PC-3 (cell line): ENCODE results near the gene DRD3. TPM values are rescaled to one million over a fixed set of nuclear protein-coding genes. Genes with fewer than 3 reads are reported as not detected.

ENCODE experiments used
- ATAC-seq: fragments of 200-7000 bp; cut with Tn5 transposase; 2 replicates; pipeline ENCODE4 v1.9.1; 2020; ENCODE audit warnings: mild to moderate bottlenecking, moderate library complexity
- BruUV-seq: library from RNA; stranded (reverse); fragments of 400-500 nt; replicated peaks from 2 replicates; lab custom pipeline; 2021; lab: Mats Ljungman, UMichigan
- CTCF ChIA-PET: fragments of 300-600 bp; sonication (Branson Sonifier 250); formaldehyde crosslinking; loops from one replicate; lab custom pipeline; 2022; ENCODE audit warnings: antibody characterized with exemption; lab: Charles Lee
- POLR2A ChIA-PET: fragments of 300-600 bp; sonication (Branson Sonifier 250); formaldehyde crosslinking; loops from one replicate; lab custom pipeline; 2022; ENCODE audit warnings: antibody characterized with exemption; ENCODE audit not compliant: unreplicated experiment; lab: Charles Lee
- DNase-seq: peaks from one replicate; pipeline ENCODE4 v3.0.0-alpha.2; 2015
- H2AFZ ChIP-seq: fragments of 300-600 bp; sonication (generic); 2 replicates; pipeline ENCODE4 v1.6.0; 2016; ENCODE audit warnings: antibody characterized with exemption, low read length
- H3F3A ChIP-seq: fragments of 300-600 bp; sonication (generic); one replicate; pipeline ENCODE4 v1.6.0; 2017; ENCODE audit warnings: antibody characterized with exemption, low read length, control low read depth, mild to moderate bottlenecking; ENCODE audit not compliant: unreplicated experiment
- H3K27ac ChIP-seq: fragments of 300-600 bp; sonication (generic); 2 replicates; pipeline ENCODE4 v1.5.1; 2016; ENCODE audit warnings: mild to moderate bottlenecking, low read length
- H3K27me3 ChIP-seq: fragments of 300-600 bp; sonication (generic); 2 replicates; pipeline ENCODE4 v1.6.1; 2016; ENCODE audit warnings: low read length, mixed read lengths
- H3K36me3 ChIP-seq: fragments of 300-600 bp; sonication (generic); 2 replicates; pipeline ENCODE4 v1.6.1; 2016; ENCODE audit warnings: low read depth, mixed run types, low read length, mixed read lengths
- H3K4me1 ChIP-seq: fragments of 300-600 bp; sonication (generic); 2 replicates; pipeline ENCODE4 v1.5.1; 2016; ENCODE audit warnings: low read length; ENCODE audit not compliant: insufficient read depth
- H3K4me2 ChIP-seq: fragments of 300-600 bp; sonication (generic); 2 replicates; pipeline ENCODE4 v1.6.0; 2016; ENCODE audit warnings: low read length
- H3K4me3 ChIP-seq: fragments of 300-600 bp; sonication (generic); 2 replicates; pipeline ENCODE4 v1.5.1; 2016; ENCODE audit warnings: mild to moderate bottlenecking, low read length, mixed read lengths
- H3K79me2 ChIP-seq: fragments of 300-600 bp; sonication (generic); 2 replicates; pipeline ENCODE4 v1.6.1; 2017; ENCODE audit warnings: low read length, mixed read lengths
- H3K9ac ChIP-seq: fragments of 300-600 bp; sonication (generic); 2 replicates; pipeline ENCODE4 v1.6.0; 2016; ENCODE audit warnings: mild to moderate bottlenecking, low read length
- H3K9me2 ChIP-seq: fragments of 300-600 bp; sonication (generic); replicated peaks from 2 replicates; pipeline ENCODE4 v1.6.1; 2016; ENCODE audit warnings: mixed run types, low read length, mixed read lengths
- H3K9me3 ChIP-seq: fragments of 300-600 bp; sonication (generic); 2 replicates; pipeline ENCODE4 v1.6.1; 2016; ENCODE audit warnings: low read length, mixed read lengths
- H4K20me1 ChIP-seq: fragments of 300-600 bp; sonication (generic); 2 replicates; pipeline ENCODE4 v1.6.1; 2016; ENCODE audit warnings: low read length, mixed read lengths
- EZH2 ChIP-seq: fragments of 300-600 bp; sonication (generic); IDR thresholded peaks from one replicate; pipeline ENCODE4 v1.6.1; 2017; ENCODE audit warnings: antibody characterized with exemption, mild to moderate bottlenecking, low read length; ENCODE audit not compliant: unreplicated experiment
- EZH2phosphoT487 ChIP-seq: fragments of 300-600 bp; sonication (generic); IDR thresholded peaks from 2 replicates; pipeline ENCODE4 v1.6.1; 2018; ENCODE audit warnings: mild to moderate bottlenecking, antibody characterized with exemption, low read length, borderline replicate concordance
- intact Hi-C: fragments of 100-400 bp; cut with micrococcal nuclease; formaldehyde crosslinking; loops from 2 replicates; pipeline ENCODE4 v1.9.0; 2023
- total RNA-seq: library from RNA; depleted of rRNA; stranded (reverse); fragments of >200 nt; gene quantifications from 2 replicates; pipeline ENCODE4 v1.2.3, GENCODE V29; 2014
- TF ChIP-seq, protein P1 (sequence below): fragments of 300-600 bp; sonication (generic); conservative IDR thresholded peaks from 2 replicates; pipeline ENCODE4 v1.5.1; 2017; ENCODE audit warnings: antibody characterized with exemption, low read depth, mild to moderate bottlenecking, low read length

DRD3 gene
- total RNA-seq, 1 experiment from 2014 or later, result not detected

DNA sequence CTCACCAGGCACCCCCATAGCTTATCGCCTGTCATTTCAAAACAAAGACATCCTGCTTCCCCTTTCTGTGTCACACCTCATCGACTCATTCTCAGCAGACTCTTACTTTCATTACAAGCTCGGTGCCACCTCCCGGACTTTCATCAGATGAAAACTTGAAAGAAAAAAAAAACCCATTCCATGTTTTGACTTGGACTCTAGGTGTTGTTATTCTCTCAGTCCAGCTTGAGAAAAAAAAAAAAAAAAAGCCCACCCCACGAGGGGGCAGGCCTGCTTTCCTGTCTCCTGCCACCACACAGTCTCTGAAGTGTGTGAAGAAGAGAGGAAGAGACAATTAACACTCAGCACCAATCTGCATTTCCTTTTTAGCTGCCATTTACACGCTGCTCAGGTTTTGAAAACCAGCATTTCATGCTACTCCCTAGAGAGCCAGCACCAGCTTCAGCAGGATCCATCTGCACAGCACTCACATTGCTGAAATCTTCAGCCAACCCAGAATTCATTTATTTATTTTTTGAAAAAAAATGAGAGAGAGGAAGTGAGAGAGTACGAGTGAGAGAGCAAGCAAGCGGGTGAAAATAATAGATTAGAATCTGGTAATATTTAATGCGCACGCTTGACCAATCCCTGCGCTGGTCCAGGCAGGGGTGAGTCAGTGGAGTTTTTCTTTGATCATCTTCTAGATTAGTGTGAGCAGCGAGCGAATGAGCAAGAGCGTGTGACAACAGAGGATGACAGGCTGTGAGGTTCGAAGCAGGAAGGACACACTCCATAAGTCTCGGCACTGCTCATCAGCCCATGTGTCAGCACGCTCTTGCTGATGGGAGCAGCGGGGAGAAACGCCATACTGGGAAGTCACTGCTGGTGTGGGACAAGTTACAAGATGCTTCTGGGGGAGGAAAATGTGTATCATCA is 35.0 kb upstream of the DRD3 start:
- POLR2A ChIA-PET, result no interaction called here
- TF ChIP-seq EZH2, result no peak
- TF ChIP-seq EZH2phosphoT487, result no peak
- TF ChIP-seq, protein P1, sequence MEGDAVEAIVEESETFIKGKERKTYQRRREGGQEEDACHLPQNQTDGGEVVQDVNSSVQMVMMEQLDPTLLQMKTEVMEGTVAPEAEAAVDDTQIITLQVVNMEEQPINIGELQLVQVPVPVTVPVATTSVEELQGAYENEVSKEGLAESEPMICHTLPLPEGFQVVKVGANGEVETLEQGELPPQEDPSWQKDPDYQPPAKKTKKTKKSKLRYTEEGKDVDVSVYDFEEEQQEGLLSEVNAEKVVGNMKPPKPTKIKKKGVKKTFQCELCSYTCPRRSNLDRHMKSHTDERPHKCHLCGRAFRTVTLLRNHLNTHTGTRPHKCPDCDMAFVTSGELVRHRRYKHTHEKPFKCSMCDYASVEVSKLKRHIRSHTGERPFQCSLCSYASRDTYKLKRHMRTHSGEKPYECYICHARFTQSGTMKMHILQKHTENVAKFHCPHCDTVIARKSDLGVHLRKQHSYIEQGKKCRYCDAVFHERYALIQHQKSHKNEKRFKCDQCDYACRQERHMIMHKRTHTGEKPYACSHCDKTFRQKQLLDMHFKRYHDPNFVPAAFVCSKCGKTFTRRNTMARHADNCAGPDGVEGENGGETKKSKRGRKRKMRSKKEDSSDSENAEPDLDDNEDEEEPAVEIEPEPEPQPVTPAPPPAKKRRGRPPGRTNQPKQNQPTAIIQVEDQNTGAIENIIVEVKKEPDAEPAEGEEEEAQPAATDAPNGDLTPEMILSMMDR, result no peak
- intact Hi-C loops, result no loop called here
- Histone ChIP-seq H2AFZ (no peak overlapping the region), H4K20me1 (no peaks in the 10 kb centered on the region), H3K9me3 (no peaks in the 10 kb centered on the region), H3K9me2 (no peaks in the 10 kb centered on the region), H3K27ac (no peak overlapping the region), H3F3A (no peaks in the 10 kb centered on the region), H3K4me1 (no peaks in the 10 kb centered on the region), H3K4me3 (no peak overlapping the region), H3K36me3 (no peaks in the 10 kb centered on the region), H3K4me2 (no peak overlapping the region), H3K9ac (no peak overlapping the region), H3K79me2 (no peaks in the 10 kb centered on the region), H3K27me3 (peaks cover 23% of the 10 kb centered on the region)
- ATAC-seq (no peak), DNase-seq (no peak)
- CTCF ChIA-PET, result interaction anchor here (0.6 kb wide), 1 partner anchor 1450 kb away, joined by 4 read pairs; no protein-coding TSS in a partner anchor
- BruUV-seq, result no TSS peak

DNA sequence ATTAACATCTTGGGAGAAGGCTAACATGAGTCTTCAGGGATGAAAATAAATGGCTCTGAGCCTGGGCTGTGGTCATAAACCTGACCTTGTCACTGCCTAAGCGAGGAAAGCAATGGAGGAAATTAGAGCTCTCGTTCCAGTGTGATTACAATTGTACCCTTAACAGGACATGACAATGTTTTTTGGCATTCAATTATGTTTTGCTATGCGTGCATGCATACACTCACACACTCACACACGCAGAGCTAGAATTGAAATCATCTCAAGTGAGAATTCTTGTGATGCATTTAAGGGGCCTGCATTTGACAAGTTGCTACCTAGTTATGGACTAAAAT is 34.4 kb upstream of the DRD3 start:
- ChIA-PET POLR2A (no interaction called here), CTCF (interaction anchor here (0.6 kb wide), 1 partner anchor 1451 kb away, joined by 4 read pairs; no protein-coding TSS in a partner anchor)
- H3K27me3 ChIP-seq, result peaks cover 21% of the 10 kb centered on the region
- H3K27ac ChIP-seq, result no peak overlapping the region
- ATAC-seq (no peak), DNase-seq (no peak)
- H3K9ac ChIP-seq, result no peak overlapping the region
- TF ChIP-seq, protein P1, result no peak
- no peak for TF ChIP-seq EZH2phosphoT487
- TF ChIP-seq EZH2, result no peak
- no peak overlapping the region for H3K4me3 ChIP-seq
- intact Hi-C loops, result no loop called here
- H4K20me1 ChIP-seq, result no peaks in the 10 kb centered on the region
- no peaks in the 10 kb centered on the region for H3K9me3 ChIP-seq
- no TSS peak for BruUV-seq
- no peaks in the 10 kb centered on the region for H3K79me2 ChIP-seq
- no peak overlapping the region for H2AFZ ChIP-seq
- H3K36me3 ChIP-seq, result no peaks in the 10 kb centered on the region
- no peak overlapping the region for H3K4me2 ChIP-seq
- H3K4me1 ChIP-seq, result no peaks in the 10 kb centered on the region
- H3F3A ChIP-seq, result no peaks in the 10 kb centered on the region
- no peaks in the 10 kb centered on the region for H3K9me2 ChIP-seq

DNA sequence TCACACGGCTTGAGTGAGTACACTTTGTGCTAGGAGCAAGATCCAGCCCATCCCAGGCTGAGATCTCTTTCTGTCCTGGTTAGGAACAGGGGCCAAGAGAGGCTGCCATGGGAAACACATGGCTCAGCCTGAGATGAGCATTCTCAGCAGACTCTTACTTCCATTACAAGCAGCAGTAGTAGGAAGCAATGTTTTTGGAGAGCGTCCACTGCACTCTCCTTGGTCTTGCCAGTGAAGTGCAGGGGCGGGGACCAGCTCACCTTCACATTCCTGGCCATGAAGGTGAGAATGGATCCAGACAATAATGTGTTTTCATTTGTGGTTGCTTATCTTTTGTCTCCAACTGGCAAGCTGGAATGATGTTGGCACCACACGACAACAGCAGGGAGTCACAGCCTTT is 33.8 kb upstream of the DRD3 start:
- Histone ChIP-seq H3K9me2 (no peaks in the 10 kb centered on the region), H4K20me1 (no peaks in the 10 kb centered on the region), H3K4me1 (no peaks in the 10 kb centered on the region), H3K27me3 (peaks cover 20% of the 10 kb centered on the region), H2AFZ (no peak overlapping the region), H3F3A (no peaks in the 10 kb centered on the region), H3K4me3 (no peak overlapping the region), H3K9me3 (no peaks in the 10 kb centered on the region), H3K4me2 (no peak overlapping the region), H3K9ac (no peak overlapping the region), H3K36me3 (no peaks in the 10 kb centered on the region), H3K27ac (no peak overlapping the region), H3K79me2 (no peaks in the 10 kb centered on the region)
- intact Hi-C loops, result no loop called here
- no TSS peak for BruUV-seq
- POLR2A ChIA-PET, result no interaction called here
- CTCF ChIA-PET, result no interaction called here
- TF ChIP-seq EZH2 (no peak), EZH2phosphoT487 (no peak)
- TF ChIP-seq, protein P1, result no peak
- ATAC-seq (no peak), DNase-seq (no peak)
